SH-SY5Y (cell line): ENCODE measurements around the gene IRF4.

ENCODE experiments used
- GATA2 ChIP-seq: IDR thresholded peaks from 2 replicates; pipeline ENCODE4 v1.6.1; 2011; ENCODE audit warnings: mild to moderate bottlenecking, low read depth, low read length
- GATA3 ChIP-seq: IDR thresholded peaks from 2 replicates; pipeline ENCODE4 v1.6.1; 2011; ENCODE audit warnings: low read depth, mild to moderate bottlenecking, low read length, moderate library complexity

GRCh38 chr6:362924-363249 is 28.7 kb upstream of the IRF4 start:
- TF ChIP-seq GATA2 (no peak), GATA3 (no peak)
